OCI-LY3 (cell line): ENCODE data around the gene ANGEL1.

Experiments
- EZH2phosphoT487 ChIP-seq: fragments of 200-600 bp; shearing (Covaris generic); IDR thresholded peaks from 2 replicates; pipeline ENCODE4 v1.6.1; 2018; ENCODE audit warnings: antibody characterized with exemption, mixed run types, low read depth
- TF ChIP-seq, protein P1 (sequence below): fragments of 200-600, 300-600 bp; sonication (generic); IDR thresholded peaks from 2 replicates; pipeline ENCODE4 v1.5.1; 2014; ENCODE audit warnings: antibody characterized with exemption, low read length, low read depth

DNA sequence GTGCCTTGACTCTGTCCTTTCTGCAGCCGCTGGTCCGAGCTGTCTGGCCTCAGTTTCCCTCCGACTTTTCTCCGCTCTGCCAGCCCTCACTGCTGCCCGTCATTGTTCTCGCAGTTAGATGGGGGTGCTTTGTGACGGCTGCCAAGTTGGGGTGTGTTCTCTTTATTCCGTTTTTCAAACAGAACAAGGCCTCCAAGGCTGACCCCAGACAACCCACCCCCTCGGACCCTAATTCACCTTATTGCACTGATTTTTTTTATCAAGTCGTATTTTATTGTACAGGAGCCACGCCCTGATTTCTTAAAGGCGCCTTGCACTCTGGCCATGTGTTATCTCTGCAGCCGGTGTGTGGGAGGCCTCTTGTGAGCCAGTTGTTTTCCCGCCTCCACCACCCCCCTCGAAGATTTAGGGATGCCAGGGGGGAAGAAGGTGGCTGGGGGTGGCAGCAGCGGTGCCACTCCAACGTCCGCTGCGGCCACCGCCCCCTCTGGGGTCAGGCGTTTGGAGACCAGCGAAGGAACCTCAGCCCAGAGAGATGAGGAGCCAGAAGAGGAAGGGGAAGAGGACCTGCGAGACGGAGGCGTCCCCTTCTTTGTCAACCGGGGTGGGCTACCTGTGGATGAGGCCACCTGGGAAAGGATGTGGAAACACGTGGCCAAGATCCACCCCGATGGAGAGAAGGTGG is 50.1 kb downstream of the ANGEL1 start:
- no peak for TF ChIP-seq EZH2phosphoT487
- TF ChIP-seq, protein P1, sequence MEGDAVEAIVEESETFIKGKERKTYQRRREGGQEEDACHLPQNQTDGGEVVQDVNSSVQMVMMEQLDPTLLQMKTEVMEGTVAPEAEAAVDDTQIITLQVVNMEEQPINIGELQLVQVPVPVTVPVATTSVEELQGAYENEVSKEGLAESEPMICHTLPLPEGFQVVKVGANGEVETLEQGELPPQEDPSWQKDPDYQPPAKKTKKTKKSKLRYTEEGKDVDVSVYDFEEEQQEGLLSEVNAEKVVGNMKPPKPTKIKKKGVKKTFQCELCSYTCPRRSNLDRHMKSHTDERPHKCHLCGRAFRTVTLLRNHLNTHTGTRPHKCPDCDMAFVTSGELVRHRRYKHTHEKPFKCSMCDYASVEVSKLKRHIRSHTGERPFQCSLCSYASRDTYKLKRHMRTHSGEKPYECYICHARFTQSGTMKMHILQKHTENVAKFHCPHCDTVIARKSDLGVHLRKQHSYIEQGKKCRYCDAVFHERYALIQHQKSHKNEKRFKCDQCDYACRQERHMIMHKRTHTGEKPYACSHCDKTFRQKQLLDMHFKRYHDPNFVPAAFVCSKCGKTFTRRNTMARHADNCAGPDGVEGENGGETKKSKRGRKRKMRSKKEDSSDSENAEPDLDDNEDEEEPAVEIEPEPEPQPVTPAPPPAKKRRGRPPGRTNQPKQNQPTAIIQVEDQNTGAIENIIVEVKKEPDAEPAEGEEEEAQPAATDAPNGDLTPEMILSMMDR: no peak
